Measurements from ENCODE around the gene IRS1. TPM values are rescaled to one million over a fixed set of nuclear protein-coding genes. Genes with fewer than 3 reads are reported as not detected.

IRS1 gene
- total RNA-seq, 1 experiment from 2014 or later, result 15.0 TPM

DNA sequence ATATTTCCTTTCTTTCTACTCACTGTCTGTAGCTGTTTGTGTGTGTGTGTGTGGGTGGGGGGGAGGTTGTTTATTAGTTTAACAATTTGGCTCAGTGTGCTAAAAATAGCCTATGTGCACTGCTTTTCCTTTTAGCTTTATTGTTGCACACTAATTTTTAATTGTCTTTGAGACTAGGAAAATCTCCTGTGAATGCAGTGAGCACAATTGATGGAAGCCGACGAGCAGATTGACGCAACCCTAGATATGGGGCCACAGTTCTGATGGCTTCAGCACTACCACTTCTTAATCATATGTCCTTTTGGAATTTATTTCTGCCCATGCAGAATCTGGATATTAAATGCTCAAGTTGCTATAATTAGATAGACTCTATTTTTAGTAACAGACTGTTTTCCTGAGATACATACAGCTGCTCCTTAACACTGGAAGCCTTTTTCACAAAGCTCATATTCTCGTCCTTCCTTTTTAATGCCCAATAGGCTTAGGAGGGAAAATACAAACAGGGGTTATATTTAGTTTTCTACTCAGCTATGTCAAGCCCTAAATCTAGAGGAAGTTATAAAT lies 109.1 kb downstream of the IRS1 start:
- Mint-ChIP-seq H3K36me3 (ENCODE audit: insufficient read depth in 1 of 3, low read depth in 3 of 3) (no peaks in the 10 kb centered on the region), H3K27me3 (ENCODE audit: low read depth) (no peaks in the 10 kb centered on the region), H3K4me3 (no peak overlapping the region), H3K27ac (no peak overlapping the region), H3K4me1 (peaks cover 17 to 27% of the 10 kb centered on the region in 2 experiments), H3K9me3 (no peaks in the 10 kb centered on the region)
- no peak overlapping the region for H3T11ph ChIP-seq (ENCODE audit: low read length)
- H4K20me1 ChIP-seq (ENCODE audit: control insufficient read depth, insufficient read depth, insufficient read length), result no peaks in the 10 kb centered on the region
- H3K4me2 ChIP-seq (ENCODE audit: insufficient read depth, insufficient read length, low read length), result no peak overlapping the region
- no peaks in the 10 kb centered on the region for H3K27me3 ChIP-seq (ENCODE audit: insufficient read depth, low read length)
- TF ChIP-seq, protein P1, sequence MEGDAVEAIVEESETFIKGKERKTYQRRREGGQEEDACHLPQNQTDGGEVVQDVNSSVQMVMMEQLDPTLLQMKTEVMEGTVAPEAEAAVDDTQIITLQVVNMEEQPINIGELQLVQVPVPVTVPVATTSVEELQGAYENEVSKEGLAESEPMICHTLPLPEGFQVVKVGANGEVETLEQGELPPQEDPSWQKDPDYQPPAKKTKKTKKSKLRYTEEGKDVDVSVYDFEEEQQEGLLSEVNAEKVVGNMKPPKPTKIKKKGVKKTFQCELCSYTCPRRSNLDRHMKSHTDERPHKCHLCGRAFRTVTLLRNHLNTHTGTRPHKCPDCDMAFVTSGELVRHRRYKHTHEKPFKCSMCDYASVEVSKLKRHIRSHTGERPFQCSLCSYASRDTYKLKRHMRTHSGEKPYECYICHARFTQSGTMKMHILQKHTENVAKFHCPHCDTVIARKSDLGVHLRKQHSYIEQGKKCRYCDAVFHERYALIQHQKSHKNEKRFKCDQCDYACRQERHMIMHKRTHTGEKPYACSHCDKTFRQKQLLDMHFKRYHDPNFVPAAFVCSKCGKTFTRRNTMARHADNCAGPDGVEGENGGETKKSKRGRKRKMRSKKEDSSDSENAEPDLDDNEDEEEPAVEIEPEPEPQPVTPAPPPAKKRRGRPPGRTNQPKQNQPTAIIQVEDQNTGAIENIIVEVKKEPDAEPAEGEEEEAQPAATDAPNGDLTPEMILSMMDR (conservative IDR thresholded peaks at IDR 0.05), result no peak
- no peak overlapping the region for H3K56ac ChIP-seq (ENCODE audit: insufficient read length, low read depth, low read length)
- H3K27ac ChIP-seq (ENCODE audit: insufficient read length, low read depth, low read length), result no peak overlapping the region
- H3K23me2 ChIP-seq (ENCODE audit: insufficient read length, low read depth, low read length, poor library complexity, severe bottlenecking), result no peaks in the 10 kb centered on the region
- no peaks in the 10 kb centered on the region for H3K9me3 ChIP-seq (ENCODE audit: control insufficient read depth, low read depth, low read length)
- H2BK20ac ChIP-seq (ENCODE audit: low read depth, low read length, poor library complexity, severe bottlenecking), result no peak overlapping the region
- H2BK15ac ChIP-seq (ENCODE audit: low read depth, low read length), result no peak overlapping the region
- no peak overlapping the region for H2BK5ac ChIP-seq (ENCODE audit: insufficient read length, low read length)
- no peak overlapping the region for H3K14ac ChIP-seq (ENCODE audit: insufficient read depth, low read length)
- H4K8ac ChIP-seq (replicated peaks; ENCODE audit: insufficient read length, low read depth, low read length), result no peak overlapping the region
- H3K18ac ChIP-seq (ENCODE audit: insufficient read length, low read depth, low read length), result no peak overlapping the region
- H2BK12ac ChIP-seq (ENCODE audit: insufficient read length, low read depth, low read length), result no peak overlapping the region
- no peaks in the 10 kb centered on the region for H3K79me2 ChIP-seq (ENCODE audit: insufficient read depth, low read length)
- H3K79me1 ChIP-seq (ENCODE audit: insufficient read depth, low read depth, low read length, poor library complexity, severe bottlenecking), result no peaks in the 10 kb centered on the region
- H2BK120ac ChIP-seq (ENCODE audit: low read depth, low read length, poor library complexity, severe bottlenecking), result no peak overlapping the region
- WGBS (ENCODE audit: extremely low coverage, insufficient read length, low lambda C conversion rate), result no CpG with 5 or more reads among the region's 4 CpGs
- no peak overlapping the region for H2AFZ ChIP-seq (ENCODE audit: low read length)
- no peak overlapping the region for H4K5ac ChIP-seq (ENCODE audit: insufficient read length, low read depth, low read length)
- DNase-seq, result no peak
- H3K4ac ChIP-seq (ENCODE audit: low read depth, low read length), result no peak overlapping the region
- H3K9ac ChIP-seq (ENCODE audit: extremely low read depth, insufficient read length, low read length), result no peak overlapping the region
- H3K23ac ChIP-seq (ENCODE audit: insufficient read length, low read depth, low read length), result no peak overlapping the region
- no peak overlapping the region for H2AK5ac ChIP-seq (ENCODE audit: insufficient read length, low read length)
- H4K91ac ChIP-seq (ENCODE audit: insufficient read length, low read depth, low read length), result no peak overlapping the region
- H3K4me1 ChIP-seq (ENCODE audit: insufficient read depth, low read length), result peaks cover 7% of the 10 kb centered on the region; the same call in 1 of the 2 replicates

Data from H9 (cell line).